Liver (tissue), 9 donors: ENCODE measurements around the gene IL1RN. TPM values are rescaled to one million over a fixed set of nuclear protein-coding genes. Genes with fewer than 3 reads are reported as not detected.

Experiments
- DNase-seq: peaks from one replicate; pipeline ENCODE4 v3.0.0-alpha.2; 2017; ENCODE audit warnings: low spot score
- H3K27ac ChIP-seq, 2 donors: one replicate each; pipeline ENCODE4 v1.7.0; 2013; ENCODE audit warnings: inconsistent platforms in 2 of 2, low read length in 2 of 2, control low read depth in 1 of 2, low read depth in 1 of 2, mild to moderate bottlenecking in 1 of 2
- H3K27me3 ChIP-seq, 4 donors: one replicate each; pipeline versions ENCODE4 v1.6.1 to v1.7.0; 2013; ENCODE audit warnings: low read length in 3 of 4, inconsistent platforms in 1 of 4, mild to moderate bottlenecking in 1 of 4, moderate library complexity in 1 of 4; ENCODE audit not compliant: control insufficient read depth in 4 of 4, insufficient read depth in 4 of 4
- H3K36me3 ChIP-seq, 4 donors: one replicate each; pipeline versions ENCODE4 v1.6.1 to v1.7.0; 2013; ENCODE audit warnings: low read length in 3 of 4, mild to moderate bottlenecking in 3 of 4, low read depth in 1 of 4, moderate library complexity in 1 of 4; ENCODE audit not compliant: control insufficient read depth in 4 of 4, insufficient read depth in 3 of 4
- H3K4me1 ChIP-seq, 4 donors: one replicate each; pipeline versions ENCODE4 v1.6.1 to v1.7.0; 2013; ENCODE audit warnings: low read length in 3 of 4, mild to moderate bottlenecking in 3 of 4, moderate library complexity in 1 of 4; ENCODE audit not compliant: control insufficient read depth in 4 of 4, insufficient read depth in 4 of 4
- H3K4me3 ChIP-seq, 3 donors: one replicate each; pipeline versions ENCODE4 v1.6.1 to v1.7.0; 2013; ENCODE audit warnings: low read length in 3 of 3, control low read depth in 1 of 3, low read depth in 1 of 3, mild to moderate bottlenecking in 1 of 3
- H3K9ac ChIP-seq, 2 donors: one replicate each; pipeline ENCODE4 v1.7.0; 2013; ENCODE audit warnings: low read length in 2 of 2, mild to moderate bottlenecking in 2 of 2, moderate library complexity in 2 of 2, control low read depth in 1 of 2, low read depth in 1 of 2
- H3K9me3 ChIP-seq, 4 donors: one replicate each; pipeline versions ENCODE4 v1.6.1 to v1.7.0; 2013; ENCODE audit warnings: low read length in 3 of 4; ENCODE audit not compliant: control insufficient read depth in 4 of 4
- EGR1 ChIP-seq, 2 donors: IDR thresholded peaks; 2 replicates each; pipeline ENCODE4 v1.6.1; 2016 to 2018; ENCODE audit warnings: antibody characterized with exemption in 2 of 2, low read depth in 2 of 2
- FOXA1 ChIP-seq: IDR thresholded peaks from 2 replicates; pipeline ENCODE4 v1.6.1; 2016; ENCODE audit warnings: antibody characterized with exemption
- FOXA2 ChIP-seq: IDR thresholded peaks from 2 replicates; pipeline ENCODE4 v1.6.1; 2016; ENCODE audit warnings: antibody characterized with exemption
- GABPA ChIP-seq, 2 donors: IDR thresholded peaks in 1 of 2; conservative IDR thresholded peaks in 1 of 2; 2 replicates each; pipeline ENCODE4 v1.6.1; 2016; ENCODE audit warnings: antibody characterized with exemption in 2 of 2, mild to moderate bottlenecking in 1 of 2, moderate library complexity in 1 of 2
- HNF4A ChIP-seq, 2 donors: conservative IDR thresholded peaks; 2 replicates each; pipeline ENCODE4 v1.6.1; 2016; ENCODE audit warnings: antibody characterized with exemption in 2 of 2, mild to moderate bottlenecking in 2 of 2
- HNF4G ChIP-seq: IDR thresholded peaks from 2 replicates; pipeline ENCODE4 v1.6.1; 2016; ENCODE audit warnings: antibody characterized with exemption
- JUND ChIP-seq, 2 donors: IDR thresholded peaks; 2 replicates each; pipeline ENCODE4 v1.6.1; 2016; ENCODE audit warnings: antibody characterized with exemption in 2 of 2
- NR2F2 ChIP-seq: IDR thresholded peaks from 2 replicates; pipeline ENCODE4 v1.6.1; 2016; ENCODE audit warnings: antibody characterized with exemption
- RAD21 ChIP-seq, 2 donors: IDR thresholded peaks; 2 replicates each; pipeline ENCODE4 v1.6.1; 2016; ENCODE audit warnings: antibody characterized with exemption in 2 of 2, mild to moderate bottlenecking in 2 of 2
- RXRA ChIP-seq, 2 donors: IDR thresholded peaks; 2 replicates each; pipeline ENCODE4 v1.6.1; 2017 to 2018; ENCODE audit warnings: antibody characterized with exemption in 2 of 2, mild to moderate bottlenecking in 1 of 2
- SP1 ChIP-seq: IDR thresholded peaks from 2 replicates; pipeline ENCODE4 v1.6.1; 2018; ENCODE audit warnings: antibody characterized with exemption, mild to moderate bottlenecking
- TAF1 ChIP-seq: conservative IDR thresholded peaks from 2 replicates; pipeline ENCODE4 v1.6.1; 2016; ENCODE audit warnings: antibody characterized with exemption, mild to moderate bottlenecking
- YY1 ChIP-seq: IDR thresholded peaks from 2 replicates; pipeline ENCODE4 v1.6.1; 2016; ENCODE audit warnings: antibody characterized with exemption, mild to moderate bottlenecking
- ZBTB33 ChIP-seq: IDR thresholded peaks from 2 replicates; pipeline ENCODE4 v1.6.1; 2016; ENCODE audit warnings: antibody characterized with exemption
- WGBS: extraction: QIAGEN DNeasy Blood & Tissue Kit; methylation state at CpG from one replicate; pipeline ENCODE4 v1.1.7; 2013; 5-methylcytosine and 5-hydroxymethylcytosine counted together
- polyA plus RNA-seq, 2 donors: library from polyadenylated mRNA; stranded (reverse) in 1 of 2; unstranded in 1 of 2; fragments of 200-250 nt in 1 of 2; fragments of >200 nt in 1 of 2; fragmentation: Nextera tagmentation in 1 of 2; extraction: Ambion mirVana in 1 of 2; gene quantifications; one replicate each; pipeline versions ENCODE4 v1.2.1 to v1.2.3, GENCODE V29; 2013 to 2015
- total RNA-seq, 2 donors: library from RNA; depleted of rRNA; stranded (reverse); fragments of >200 nt; gene quantifications; one replicate each; pipeline ENCODE4 v1.2.3, GENCODE V29; 2014
- TF ChIP-seq, protein P1 (sequence below): IDR thresholded peaks from 2 replicates; pipeline ENCODE4 v1.6.1; 2016; ENCODE audit warnings: antibody characterized with exemption, mild to moderate bottlenecking
- TF ChIP-seq, protein P2 (sequence below): IDR thresholded peaks from 2 replicates; pipeline ENCODE4 v1.6.1; 2016; ENCODE audit warnings: antibody characterized with exemption
- TF ChIP-seq, protein P3 (sequence below): fragments of 150-350 bp; IDR thresholded peaks from 2 replicates; pipeline ENCODE4 v1.5.1; 2017; ENCODE audit warnings: improper control_type of control experiment, low read depth, low read length; ENCODE audit not compliant: missing input control
- donor health status: healthy.
- donor health status: healthy.
- donor health status: healthy.
- donor health status: healthy.
- donor health status: healthy.

IL1RN gene
- total and polyA plus RNA-seq, 4 donors: 3.9 to 121 (median 25.8) TPM

DNA sequence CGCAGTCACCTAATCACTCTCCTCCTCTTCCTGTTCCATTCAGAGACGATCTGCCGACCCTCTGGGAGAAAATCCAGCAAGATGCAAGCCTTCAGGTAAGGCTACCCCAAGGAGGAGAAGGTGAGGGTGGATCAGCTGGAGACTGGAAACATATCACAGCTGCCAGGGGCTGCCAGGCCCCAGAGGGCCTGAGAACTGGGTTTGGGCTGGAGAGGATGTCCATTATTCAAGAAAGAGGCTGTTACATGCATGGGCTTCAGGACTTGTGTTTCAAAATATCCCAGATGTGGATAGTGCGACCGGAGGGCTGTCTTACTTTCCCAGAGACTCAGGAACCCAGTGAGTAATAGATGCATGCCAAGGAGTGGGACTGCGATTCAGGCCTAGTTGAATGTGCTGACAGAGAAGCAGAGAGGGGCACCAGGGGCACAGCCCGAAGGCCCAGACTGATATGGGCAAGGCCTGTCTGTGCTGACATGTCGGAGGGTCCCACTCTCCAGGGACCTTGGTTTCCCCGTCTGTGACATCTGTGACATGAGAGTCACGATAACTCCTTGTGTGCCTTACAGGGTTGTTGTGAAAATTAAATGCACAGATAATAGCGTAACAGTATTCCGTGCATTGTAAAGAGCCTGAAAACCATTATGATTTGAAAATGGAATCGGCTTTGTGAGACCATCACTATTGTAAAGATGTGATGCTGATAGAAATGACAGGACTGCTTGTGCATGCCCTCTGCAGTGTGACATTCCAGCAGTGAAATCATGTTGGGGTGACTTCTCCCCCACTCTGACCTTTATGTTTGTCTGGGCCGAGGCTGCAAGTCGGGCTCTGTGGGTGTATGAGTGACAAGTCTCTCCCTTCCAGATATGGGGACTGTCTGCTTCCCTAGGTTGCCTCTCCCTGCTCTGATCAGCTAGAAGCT, 510 bp downstream of the IL1RN start:
- Histone ChIP-seq H3K27ac (peak overlapping the region; percentile 90 to 94), H3K27me3 (no peaks in the 10 kb centered on the region), H3K4me3 (peak overlapping the region; percentile 55 to 97 (median 97)), H3K9me3 (no peaks in the 10 kb centered on the region), H3K36me3 (peaks cover 8 to 27% (median 21%) of the 10 kb centered on the region in 4 donors), H3K4me1 (peaks cover 2 to 34% (median 10%) of the 10 kb centered on the region in 4 donors), H3K9ac (peak overlapping the region; percentile 94 to 98)
- TF ChIP-seq TAF1: peak; percentile 52
- no peak for TF ChIP-seq FOXA2
- no peak for TF ChIP-seq JUND (IDR thresholded peaks at IDR 0.05)
- WGBS: 44% methylated on average over 15 of the region's 15 CpGs
- DNase-seq: no peak

GRCh38 chr2:113129519-113130078, 2.2 kb downstream of the IL1RN start:
- TF ChIP-seq RAD21 (IDR thresholded peaks at IDR 0.05) (no peak), EGR1 (IDR thresholded peaks at IDR 0.05; ENCODE audit: low read depth in 2 of 2) (no peak), NR2F2 (no peak), TAF1 (no peak), HNF4A (conservative IDR thresholded peaks at IDR 0.05) (peak in 1 of 2 donors; percentile 22), JUND (IDR thresholded peaks at IDR 0.05) (peak in 1 of 2 donors; percentile 35), ZBTB33 (no peak), FOXA1 (no peak), HNF4G (no peak), YY1 (no peak), SP1 (no peak), RXRA (IDR thresholded peaks at IDR 0.05) (peak in 1 of 2 donors; percentile 25), GABPA (IDR thresholded peaks at IDR 0.05 in 1 of 2, conservative IDR thresholded peaks at IDR 0.05 in 1 of 2) (no peak), FOXA2 (no peak)
- TF ChIP-seq, protein P1, sequence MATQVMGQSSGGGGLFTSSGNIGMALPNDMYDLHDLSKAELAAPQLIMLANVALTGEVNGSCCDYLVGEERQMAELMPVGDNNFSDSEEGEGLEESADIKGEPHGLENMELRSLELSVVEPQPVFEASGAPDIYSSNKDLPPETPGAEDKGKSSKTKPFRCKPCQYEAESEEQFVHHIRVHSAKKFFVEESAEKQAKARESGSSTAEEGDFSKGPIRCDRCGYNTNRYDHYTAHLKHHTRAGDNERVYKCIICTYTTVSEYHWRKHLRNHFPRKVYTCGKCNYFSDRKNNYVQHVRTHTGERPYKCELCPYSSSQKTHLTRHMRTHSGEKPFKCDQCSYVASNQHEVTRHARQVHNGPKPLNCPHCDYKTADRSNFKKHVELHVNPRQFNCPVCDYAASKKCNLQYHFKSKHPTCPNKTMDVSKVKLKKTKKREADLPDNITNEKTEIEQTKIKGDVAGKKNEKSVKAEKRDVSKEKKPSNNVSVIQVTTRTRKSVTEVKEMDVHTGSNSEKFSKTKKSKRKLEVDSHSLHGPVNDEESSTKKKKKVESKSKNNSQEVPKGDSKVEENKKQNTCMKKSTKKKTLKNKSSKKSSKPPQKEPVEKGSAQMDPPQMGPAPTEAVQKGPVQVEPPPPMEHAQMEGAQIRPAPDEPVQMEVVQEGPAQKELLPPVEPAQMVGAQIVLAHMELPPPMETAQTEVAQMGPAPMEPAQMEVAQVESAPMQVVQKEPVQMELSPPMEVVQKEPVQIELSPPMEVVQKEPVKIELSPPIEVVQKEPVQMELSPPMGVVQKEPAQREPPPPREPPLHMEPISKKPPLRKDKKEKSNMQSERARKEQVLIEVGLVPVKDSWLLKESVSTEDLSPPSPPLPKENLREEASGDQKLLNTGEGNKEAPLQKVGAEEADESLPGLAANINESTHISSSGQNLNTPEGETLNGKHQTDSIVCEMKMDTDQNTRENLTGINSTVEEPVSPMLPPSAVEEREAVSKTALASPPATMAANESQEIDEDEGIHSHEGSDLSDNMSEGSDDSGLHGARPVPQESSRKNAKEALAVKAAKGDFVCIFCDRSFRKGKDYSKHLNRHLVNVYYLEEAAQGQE: no peak
- TF ChIP-seq, protein P2, sequence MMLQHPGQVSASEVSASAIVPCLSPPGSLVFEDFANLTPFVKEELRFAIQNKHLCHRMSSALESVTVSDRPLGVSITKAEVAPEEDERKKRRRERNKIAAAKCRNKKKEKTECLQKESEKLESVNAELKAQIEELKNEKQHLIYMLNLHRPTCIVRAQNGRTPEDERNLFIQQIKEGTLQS: no peak
- TF ChIP-seq, protein P3, sequence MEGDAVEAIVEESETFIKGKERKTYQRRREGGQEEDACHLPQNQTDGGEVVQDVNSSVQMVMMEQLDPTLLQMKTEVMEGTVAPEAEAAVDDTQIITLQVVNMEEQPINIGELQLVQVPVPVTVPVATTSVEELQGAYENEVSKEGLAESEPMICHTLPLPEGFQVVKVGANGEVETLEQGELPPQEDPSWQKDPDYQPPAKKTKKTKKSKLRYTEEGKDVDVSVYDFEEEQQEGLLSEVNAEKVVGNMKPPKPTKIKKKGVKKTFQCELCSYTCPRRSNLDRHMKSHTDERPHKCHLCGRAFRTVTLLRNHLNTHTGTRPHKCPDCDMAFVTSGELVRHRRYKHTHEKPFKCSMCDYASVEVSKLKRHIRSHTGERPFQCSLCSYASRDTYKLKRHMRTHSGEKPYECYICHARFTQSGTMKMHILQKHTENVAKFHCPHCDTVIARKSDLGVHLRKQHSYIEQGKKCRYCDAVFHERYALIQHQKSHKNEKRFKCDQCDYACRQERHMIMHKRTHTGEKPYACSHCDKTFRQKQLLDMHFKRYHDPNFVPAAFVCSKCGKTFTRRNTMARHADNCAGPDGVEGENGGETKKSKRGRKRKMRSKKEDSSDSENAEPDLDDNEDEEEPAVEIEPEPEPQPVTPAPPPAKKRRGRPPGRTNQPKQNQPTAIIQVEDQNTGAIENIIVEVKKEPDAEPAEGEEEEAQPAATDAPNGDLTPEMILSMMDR: no peak
- H3K27me3 ChIP-seq: no peaks in the 10 kb centered on the region
- peak overlapping the region; percentile 55 to 97 (median 97) for H3K4me3 ChIP-seq
- H3K36me3 ChIP-seq: peaks cover 8 to 36% (median 28%) of the 10 kb centered on the region in 4 donors
- DNase-seq: no peak
- 93% methylated on average over 2 of the region's 2 CpGs for WGBS
- no peak overlapping the region for H3K9ac ChIP-seq
- no peaks in the 10 kb centered on the region for H3K9me3 ChIP-seq
- H3K27ac ChIP-seq: peak overlapping the region; percentile 90 to 94
- H3K4me1 ChIP-seq: peaks cover 2 to 31% (median 5%) of the 10 kb centered on the region in 4 donors
